HepG2 (cell line): ENCODE results near the gene PAPPA2.

Source experiments
- TCF7 ChIP-seq: sonication (generic); IDR thresholded peaks from 2 replicates; pipeline ENCODE4 v1.6.1; 2016; ENCODE audit warnings: antibody characterized with exemption, low read depth
- TF ChIP-seq, protein P1 (sequence below): sonication (generic); formaldehyde crosslinking; IDR thresholded peaks from 2 replicates; pipeline ENCODE4 v1.5.0; 2020; ENCODE audit warnings: mild to moderate bottlenecking, missing genetic modification reagents, moderate library complexity
- TF ChIP-seq, protein P2 (sequence below): sonication (generic); formaldehyde crosslinking; IDR thresholded peaks from 2 replicates; pipeline ENCODE4 v1.5.0; 2020; ENCODE audit warnings: mild to moderate bottlenecking, missing genetic modification reagents

DNA sequence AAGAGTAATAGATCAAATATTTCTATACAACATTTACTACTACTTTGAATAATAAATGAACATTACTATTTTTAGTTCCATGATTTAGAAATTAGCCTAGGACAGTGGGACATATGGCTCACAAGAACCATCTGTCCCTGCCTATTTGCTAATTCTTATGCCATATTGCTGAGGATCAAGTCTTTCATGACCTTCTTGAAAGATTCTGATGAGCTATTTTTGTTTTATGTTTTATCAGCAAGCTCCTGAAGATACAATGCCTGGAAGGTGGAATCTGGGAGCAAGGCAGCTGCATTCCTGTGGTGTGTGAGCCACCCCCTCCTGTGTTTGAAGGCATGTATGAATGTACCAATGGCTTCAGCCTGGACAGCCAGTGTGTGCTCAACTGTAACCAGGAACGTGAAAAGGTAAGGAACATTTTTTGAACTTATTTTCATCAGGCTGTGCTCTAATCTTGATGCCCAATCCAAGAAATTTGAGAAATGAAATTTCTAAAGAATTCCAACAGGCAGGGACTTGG is 326.7 kb downstream of the PAPPA2 start:
- TF ChIP-seq, protein P1, sequence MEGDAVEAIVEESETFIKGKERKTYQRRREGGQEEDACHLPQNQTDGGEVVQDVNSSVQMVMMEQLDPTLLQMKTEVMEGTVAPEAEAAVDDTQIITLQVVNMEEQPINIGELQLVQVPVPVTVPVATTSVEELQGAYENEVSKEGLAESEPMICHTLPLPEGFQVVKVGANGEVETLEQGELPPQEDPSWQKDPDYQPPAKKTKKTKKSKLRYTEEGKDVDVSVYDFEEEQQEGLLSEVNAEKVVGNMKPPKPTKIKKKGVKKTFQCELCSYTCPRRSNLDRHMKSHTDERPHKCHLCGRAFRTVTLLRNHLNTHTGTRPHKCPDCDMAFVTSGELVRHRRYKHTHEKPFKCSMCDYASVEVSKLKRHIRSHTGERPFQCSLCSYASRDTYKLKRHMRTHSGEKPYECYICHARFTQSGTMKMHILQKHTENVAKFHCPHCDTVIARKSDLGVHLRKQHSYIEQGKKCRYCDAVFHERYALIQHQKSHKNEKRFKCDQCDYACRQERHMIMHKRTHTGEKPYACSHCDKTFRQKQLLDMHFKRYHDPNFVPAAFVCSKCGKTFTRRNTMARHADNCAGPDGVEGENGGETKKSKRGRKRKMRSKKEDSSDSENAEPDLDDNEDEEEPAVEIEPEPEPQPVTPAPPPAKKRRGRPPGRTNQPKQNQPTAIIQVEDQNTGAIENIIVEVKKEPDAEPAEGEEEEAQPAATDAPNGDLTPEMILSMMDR (CRISPR knock-in tag) = no peak
- TF ChIP-seq, protein P2, sequence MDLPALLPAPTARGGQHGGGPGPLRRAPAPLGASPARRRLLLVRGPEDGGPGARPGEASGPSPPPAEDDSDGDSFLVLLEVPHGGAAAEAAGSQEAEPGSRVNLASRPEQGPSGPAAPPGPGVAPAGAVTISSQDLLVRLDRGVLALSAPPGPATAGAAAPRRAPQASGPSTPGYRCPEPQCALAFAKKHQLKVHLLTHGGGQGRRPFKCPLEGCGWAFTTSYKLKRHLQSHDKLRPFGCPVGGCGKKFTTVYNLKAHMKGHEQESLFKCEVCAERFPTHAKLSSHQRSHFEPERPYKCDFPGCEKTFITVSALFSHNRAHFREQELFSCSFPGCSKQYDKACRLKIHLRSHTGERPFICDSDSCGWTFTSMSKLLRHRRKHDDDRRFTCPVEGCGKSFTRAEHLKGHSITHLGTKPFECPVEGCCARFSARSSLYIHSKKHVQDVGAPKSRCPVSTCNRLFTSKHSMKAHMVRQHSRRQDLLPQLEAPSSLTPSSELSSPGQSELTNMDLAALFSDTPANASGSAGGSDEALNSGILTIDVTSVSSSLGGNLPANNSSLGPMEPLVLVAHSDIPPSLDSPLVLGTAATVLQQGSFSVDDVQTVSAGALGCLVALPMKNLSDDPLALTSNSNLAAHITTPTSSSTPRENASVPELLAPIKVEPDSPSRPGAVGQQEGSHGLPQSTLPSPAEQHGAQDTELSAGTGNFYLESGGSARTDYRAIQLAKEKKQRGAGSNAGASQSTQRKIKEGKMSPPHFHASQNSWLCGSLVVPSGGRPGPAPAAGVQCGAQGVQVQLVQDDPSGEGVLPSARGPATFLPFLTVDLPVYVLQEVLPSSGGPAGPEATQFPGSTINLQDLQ (CRISPR knock-in tag) = no peak
- TF ChIP-seq TCF7 = no peak
